Gastrocnemius medialis (tissue), 4 donors: ENCODE data around the gene ATAT1. TPM values are rescaled to one million over a fixed set of nuclear protein-coding genes. Genes with fewer than 3 reads are reported as not detected.
A peak's percentile ranks its signal among the peaks of the same experiment; 100 is the strongest.

Source experiments
- ATAC-seq, 2 donors: fragments of 150-250 bp; one replicate each; pipeline ENCODE4 v1.9.1; 2016
- DNase-seq, 2 donors: peaks; one replicate each; pipeline ENCODE4 v3.0.0-alpha.2; 2019
- H3K27ac ChIP-seq, 4 donors: fragments of 200-600 bp; sonication (generic); 1 replicate in 1 of 4; 2 replicates in 3 of 4; pipeline ENCODE4 v1.5.1; 2016 to 2018; ENCODE audit warnings: mild to moderate bottlenecking in 2 of 4, moderate library complexity in 1 of 4
- H3K27me3 ChIP-seq, 3 donors: fragments of 200-600 bp; sonication (generic) in 2 of 3; 1 replicate in 1 of 3; 2 replicates in 2 of 3; pipeline versions ENCODE4 v1.5.1 to v1.6.0; 2016 to 2019; ENCODE audit warnings: mild to moderate bottlenecking in 1 of 3, moderate library complexity in 1 of 3
- H3K36me3 ChIP-seq, 2 donors: fragments of 200-600 bp; sonication (generic) in 1 of 2; one replicate each; pipeline ENCODE4 v1.5.1; 2017 to 2018
- H3K4me1 ChIP-seq, 2 donors: fragments of 200-600 bp; sonication (generic) in 1 of 2; one replicate each; pipeline ENCODE4 v1.5.1; 2016 to 2017; ENCODE audit warnings: mild to moderate bottlenecking in 2 of 2
- H3K4me3 ChIP-seq, 4 donors: fragments of 200-600 bp; sonication (generic) in 3 of 4; 1 replicate in 1 of 4; 2 replicates in 3 of 4; pipeline ENCODE4 v1.5.1; 2016 to 2019; ENCODE audit warnings: mild to moderate bottlenecking in 2 of 4
- H3K9me3 ChIP-seq, 3 donors: fragments of 200-600 bp; sonication (generic) in 2 of 3; 1 replicate in 1 of 3; 2 replicates in 2 of 3; pipeline ENCODE4 v1.5.1; 2016 to 2019
- CTCF ChIP-seq, 5 experiments: fragments of 450-650 bp in 3 of 5; fragments of 200-600 bp in 2 of 5; sonication (generic) in 2 of 5; IDR thresholded peaks in 4 of 5; conservative IDR thresholded peaks in 1 of 5; 1 replicate in 4 of 5; 2 replicates in 1 of 5; pipeline ENCODE4 v1.5.1; 2016 to 2019; ENCODE audit warnings: antibody characterized with exemption in 5 of 5, mild to moderate bottlenecking in 3 of 5, moderate library complexity in 3 of 5
- POLR2A ChIP-seq, 2 donors: fragments of 450-650 bp; IDR thresholded peaks; one replicate each; pipeline ENCODE4 v1.6.1; 2017; ENCODE audit warnings: antibody characterized with exemption in 2 of 2, mild to moderate bottlenecking in 2 of 2, moderate library complexity in 2 of 2
- in situ Hi-C, 4 donors: fragments of 200-750 bp; cut with MboI; loops; one replicate each; pipeline versions ENCODE4 v1.15.0 to v1.8.0; 2017; ENCODE audit warnings: low sequenced_read_pairs in 4 of 4
- intact Hi-C: fragments of 100-400 bp; cut with DNase I; formaldehyde crosslinking; loops from one replicate; pipeline ENCODE4 v1.15.1; 2023; ENCODE audit warnings: low total_unique reads
- total RNA-seq, 4 donors: library from RNA; depleted of rRNA; stranded (reverse); fragments of >200 nt; gene quantifications; one replicate each; pipeline versions ENCODE4 v1.1.0 to v1.2.3, GENCODE V29; 2016

ATAT1 gene
- total RNA-seq, 4 donors from 2014 or later = 0.73 to 7.8 (median 1.7) TPM

GRCh38 chr6:30682143-30683117 is 55.8 kb downstream of the ATAT1 start:
- Histone ChIP-seq H3K27me3 (peaks cover 0 to 2% (median 0%) of the 10 kb centered on the region in 3 donors), H3K9me3 (no peaks in the 10 kb centered on the region), H3K4me1 (peaks cover 23 to 24% of the 10 kb centered on the region in 2 donors), H3K36me3 (peaks cover 0 to 19% of the 10 kb centered on the region in 2 donors), H3K27ac (peak overlapping the region; percentile 93 to 99 (median 97)), H3K4me3 (peak overlapping the region; percentile 67 to 97 (median 96))
- DNase-seq = peak; percentile 52 to 76
- ATAC-seq = peak; percentile 4 to 5
- no peak for TF ChIP-seq CTCF (IDR thresholded peaks at IDR 0.05 in 4 of 5, conservative IDR thresholded peaks at IDR 0.05 in 1 of 5)
- TF ChIP-seq POLR2A (IDR thresholded peaks at IDR 0.05) = peak in 1 of 2 donors; percentile 20
- intact Hi-C loops (no loop called here), in situ Hi-C loops (loop anchor here in 3 of 4 donors (5.0 to 10.0 kb wide), 2 partner anchors 40 to 142 kb away; partner anchors contain the start of gene TUBB (in 3 of the 3))

DNA sequence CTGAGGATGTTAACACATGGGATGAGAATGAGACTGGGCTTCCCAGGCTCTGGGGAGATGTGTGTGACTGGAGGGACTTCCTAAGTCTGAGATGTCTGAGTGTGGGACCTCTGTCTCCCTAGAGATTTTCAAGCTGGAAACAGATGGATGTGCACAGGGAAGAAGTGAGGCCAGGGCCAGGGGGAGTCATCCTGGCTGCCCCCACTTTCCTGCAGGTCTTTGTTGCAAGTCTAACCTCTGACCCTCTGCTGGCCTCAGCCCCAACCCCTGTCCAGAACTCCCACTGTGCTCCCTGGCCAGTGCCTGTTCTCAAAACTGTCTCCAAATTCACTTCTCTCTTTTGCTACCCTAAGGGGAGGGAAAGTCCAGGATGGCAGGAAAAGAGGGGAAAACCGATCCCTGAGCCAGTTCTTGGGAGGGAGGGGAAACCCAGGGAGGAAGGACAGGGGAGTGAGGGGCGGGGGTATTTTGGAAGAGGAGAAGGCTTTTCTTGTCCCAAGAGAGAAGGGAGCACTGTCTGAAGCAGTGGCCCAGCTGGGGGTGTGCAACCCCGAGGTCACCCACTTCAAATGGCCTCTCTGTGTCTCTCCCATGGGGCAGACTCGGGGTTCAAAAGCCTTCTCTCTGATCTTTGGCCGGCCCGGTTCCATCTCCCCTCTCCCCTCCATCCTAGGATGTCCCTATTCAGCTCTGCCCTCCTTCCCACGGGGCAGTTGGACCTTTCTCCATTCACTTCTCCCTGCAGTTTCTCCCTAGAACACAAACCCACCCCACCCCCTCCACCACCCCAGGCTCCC is 56.7 kb downstream of the ATAT1 start:
- intact Hi-C loops = no loop called here
- TF ChIP-seq CTCF (IDR thresholded peaks at IDR 0.05 in 4 of 5, conservative IDR thresholded peaks at IDR 0.05 in 1 of 5) = no peak
- no peak for TF ChIP-seq POLR2A (IDR thresholded peaks at IDR 0.05)

DNA sequence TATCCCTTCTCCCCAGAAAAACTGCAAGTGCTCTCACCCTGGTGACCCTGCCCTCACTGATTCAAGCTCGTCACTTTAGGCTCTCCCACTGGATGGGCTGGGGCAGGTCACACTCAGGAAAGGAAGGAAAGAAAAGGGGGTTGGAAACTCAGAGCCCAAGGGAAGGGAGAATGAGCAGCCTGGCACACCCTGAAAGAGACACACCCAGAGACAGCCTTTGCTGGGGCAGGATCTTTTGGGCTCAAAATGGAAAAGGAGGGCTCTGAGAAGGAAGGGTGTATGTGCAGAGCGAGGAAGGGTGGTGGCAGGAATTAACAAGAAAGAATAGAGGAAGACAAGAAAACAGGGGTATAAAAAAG is 57.3 kb downstream of the ATAT1 start:
- Histone ChIP-seq H3K27ac (peak overlapping the region; percentile 93 to 99 (median 97)), H3K4me1 (peaks cover 34 to 36% of the 10 kb centered on the region in 2 donors), H3K4me3 (peak overlapping the region; percentile 67 to 97 (median 96)), H3K9me3 (no peaks in the 10 kb centered on the region), H3K36me3 (peaks cover 0 to 4% of the 10 kb centered on the region in 2 donors), H3K27me3 (peaks cover 0 to 2% (median 0%) of the 10 kb centered on the region in 3 donors)
- TF ChIP-seq POLR2A (IDR thresholded peaks at IDR 0.05) (no peak), CTCF (IDR thresholded peaks at IDR 0.05 in 4 of 5, conservative IDR thresholded peaks at IDR 0.05 in 1 of 5) (no peak)
- intact Hi-C loops = no loop called here
- no peak for ATAC-seq
- DNase-seq = no peak
- in situ Hi-C loops = loop anchor here in 3 of 4 donors (5.0 to 10.0 kb wide), 2 partner anchors 38 to 141 kb away; partner anchors contain the start of gene TUBB (in 3 of the 3)

More for the DNA sequence above, 56.7 kb downstream of the ATAT1 start:
- peaks cover 0 to 2% (median 0%) of the 10 kb centered on the region in 3 donors for H3K27me3 ChIP-seq
- H3K4me1 ChIP-seq = peaks cover 28 to 30% of the 10 kb centered on the region in 2 donors
- H3K4me3 ChIP-seq = peak overlapping the region; percentile 67 to 97 (median 96)
- H3K27ac ChIP-seq = peak overlapping the region; percentile 93 to 99 (median 97)
- ATAC-seq (no peak), DNase-seq (no peak)
- H3K9me3 ChIP-seq = no peaks in the 10 kb centered on the region
- in situ Hi-C loops = loop anchor here in 3 of 4 donors (5.0 to 10.0 kb wide), 2 partner anchors 39 to 141 kb away; partner anchors contain the start of gene TUBB (in 3 of the 3)
- peaks cover 0 to 9% of the 10 kb centered on the region in 2 donors for H3K36me3 ChIP-seq
